Measurements from ENCODE around the gene LHX6. TPM values are rescaled to one million over a fixed set of nuclear protein-coding genes. Genes with fewer than 3 reads are reported as not detected.

LHX6 gene
- total RNA-seq, 1 experiment from 2014 or later: 4.1 TPM

- BruUV-seq (replicated peaks): no TSS peak
These were observed 51.8 kb downstream of the LHX6 start for GRCh38 chr9:122176916-122177315.

GRCh38 chr9:122173670-122174069, 55.1 kb downstream of the LHX6 start:
- Histone ChIP-seq H3K9me3 (ENCODE audit: control insufficient read depth in 1 of 2, insufficient read depth in 1 of 2, low read depth in 1 of 2, low read length in 2 of 2) (no peaks in the 10 kb centered on the region), H3K4me3 (replicated peaks in 1 of 2; ENCODE audit: low read depth in 1 of 2, low read length in 2 of 2) (no peak overlapping the region), H3K9ac (ENCODE audit: low read length) (no peak overlapping the region), H4K20me1 (ENCODE audit: insufficient read depth) (no peaks in the 10 kb centered on the region), H3K79me2 (ENCODE audit: insufficient read depth, low read length) (no peaks in the 10 kb centered on the region), H3K36me3 (ENCODE audit: control insufficient read depth in 1 of 2, insufficient read depth in 2 of 2, low read length in 2 of 2) (no peaks in the 10 kb centered on the region), H2AFZ (ENCODE audit: low read depth, low read length, poor library complexity, severe bottlenecking) (no peak overlapping the region), H3K9me2 (ENCODE audit: insufficient read depth) (no peaks in the 10 kb centered on the region), H3K4me1 (ENCODE audit: control insufficient read depth in 1 of 2, insufficient read depth in 2 of 2, low read length in 2 of 2) (no peaks in the 10 kb centered on the region), H3K27me3 (ENCODE audit: insufficient read depth, low read length) (no peaks in the 10 kb centered on the region), H3K27ac (ENCODE audit: low read depth, low read length) (no peak overlapping the region), H3K4me2 (ENCODE audit: low read length) (no peak overlapping the region)
- intact Hi-C loops (cut with micrococcal nuclease): no loop called here
- ChIA-PET POLR2A (no interaction called here), RAD21 (ENCODE audit: low non-redundant PET in 1 of 2, low total read pairs in 2 of 2, uncharacterized antibody in 2 of 2, unreplicated experiment in 2 of 2) (no interaction called here), CTCF (no interaction called here)
- no peak for ATAC-seq
- DNase-seq (ENCODE audit: low read depth, low spot score): no peak
- no peak for TF ChIP-seq ELF1 (IDR thresholded peaks at IDR 0.05; ENCODE audit: borderline replicate concordance, low read depth)
- TF ChIP-seq EZH2 (IDR thresholded peaks at IDR 0.05): no peak
- TF ChIP-seq TCF7L2 (IDR thresholded peaks at IDR 0.05; ENCODE audit: borderline replicate concordance, extremely low read depth, insufficient read depth, insufficient read length): no peak
- TF ChIP-seq ZBTB33 (IDR thresholded peaks at IDR 0.05; ENCODE audit: extremely low read depth, insufficient replicate concordance, low read length): no peak
- TF ChIP-seq CEBPB (IDR thresholded peaks at IDR 0.05; ENCODE audit: low read depth): no peak
- TF ChIP-seq EZH2phosphoT487 (IDR thresholded peaks at IDR 0.05; ENCODE audit: borderline replicate concordance): no peak
- no peak for TF ChIP-seq SRF (IDR thresholded peaks at IDR 0.05; ENCODE audit: low read depth)
- TF ChIP-seq FOSL1 (IDR thresholded peaks at IDR 0.05; ENCODE audit: low read depth): no peak
- no peak for TF ChIP-seq MAX (IDR thresholded peaks at IDR 0.05)
- no peak for TF ChIP-seq EGR1 (IDR thresholded peaks at IDR 0.05; ENCODE audit: low read depth)
- BruUV-seq (replicated peaks): no TSS peak

More at GRCh38 chr9:122176916-122177315, 51.8 kb downstream of the LHX6 start:
- no peak overlapping the region for H3K27ac ChIP-seq (ENCODE audit: low read depth, low read length)
- no peaks in the 10 kb centered on the region for H3K9me3 ChIP-seq (ENCODE audit: control insufficient read depth in 1 of 2, insufficient read depth in 1 of 2, low read depth in 1 of 2, low read length in 2 of 2)
- ChIA-PET CTCF (no interaction called here), RAD21 (ENCODE audit: low non-redundant PET in 1 of 2, low total read pairs in 2 of 2, uncharacterized antibody in 2 of 2, unreplicated experiment in 2 of 2) (no interaction called here), POLR2A (no interaction called here)
- no peaks in the 10 kb centered on the region for H3K9me2 ChIP-seq (ENCODE audit: insufficient read depth)
- H3K9ac ChIP-seq (ENCODE audit: low read length): no peak overlapping the region
- no peaks in the 10 kb centered on the region for H3K79me2 ChIP-seq (ENCODE audit: insufficient read depth, low read length)
- intact Hi-C loops (cut with micrococcal nuclease): no loop called here
- DNase-seq (ENCODE audit: low read depth, low spot score) (no peak), ATAC-seq (no peak)
- no peak overlapping the region for H3K4me3 ChIP-seq (replicated peaks in 1 of 2; ENCODE audit: low read depth in 1 of 2, low read length in 2 of 2)
- TF ChIP-seq ZNF274 (IDR thresholded peaks at IDR 0.05; ENCODE audit: low read depth, low read length): no peak
- H3K4me1 ChIP-seq (ENCODE audit: control insufficient read depth in 1 of 2, insufficient read depth in 2 of 2, low read length in 2 of 2): peaks cover 4 to 20% of the 10 kb centered on the region in 2 experiments; a peak in 3 of 4 replicates
- no peaks in the 10 kb centered on the region for H3K36me3 ChIP-seq (ENCODE audit: control insufficient read depth in 1 of 2, insufficient read depth in 2 of 2, low read length in 2 of 2)
- H2AFZ ChIP-seq (ENCODE audit: low read depth, low read length, poor library complexity, severe bottlenecking): no peak overlapping the region
- no peaks in the 10 kb centered on the region for H4K20me1 ChIP-seq (ENCODE audit: insufficient read depth)
- H3K27me3 ChIP-seq (ENCODE audit: insufficient read depth, low read length): no peaks in the 10 kb centered on the region
- no peak overlapping the region for H3K4me2 ChIP-seq (ENCODE audit: low read length)
